ENCODE measurements around the gene BCL7A. TPM values are rescaled to one million over a fixed set of nuclear protein-coding genes. Genes with fewer than 3 reads are reported as not detected.

The BCL7A gene
- total RNA-seq, 1 donor from 2014 or later = 10.4 TPM

Other genes with a start within 250 kb of the BCL7A start
- 15.9 TPM for gene RHOF, start 228.2 kb upstream of the BCL7A start, total RNA-seq (ENCODE audit: insufficient read depth, low replicate concordance)
- 3.4 TPM for gene SETD1B, start 217.9 kb upstream of the BCL7A start, total RNA-seq (ENCODE audit: insufficient read depth, low replicate concordance)
- not detected for gene HPD, start 163.0 kb upstream of the BCL7A start, total RNA-seq (ENCODE audit: insufficient read depth, low replicate concordance)
- 24.6 TPM for gene PSMD9, start 133.1 kb upstream of the BCL7A start, total RNA-seq (ENCODE audit: insufficient read depth, low replicate concordance)
- gene CFAP251, start 103.3 kb upstream of the BCL7A start, total RNA-seq (ENCODE audit: insufficient read depth, low replicate concordance) = 15.9 TPM
- 13.2 TPM for gene MLXIP, start 56.9 kb downstream of the BCL7A start, total RNA-seq (ENCODE audit: insufficient read depth, low replicate concordance)
- gene IL31, start 152.3 kb downstream of the BCL7A start, total RNA-seq (ENCODE audit: insufficient read depth, low replicate concordance) = not detected
- gene LRRC43, start 161.2 kb downstream of the BCL7A start, total RNA-seq (ENCODE audit: insufficient read depth, low replicate concordance) = 1.7 TPM
- gene B3GNT4, start 181.8 kb downstream of the BCL7A start, total RNA-seq (ENCODE audit: insufficient read depth, low replicate concordance) = 3.6 TPM
- 68.6 TPM for gene DIABLO, start 204.2 kb downstream of the BCL7A start, total RNA-seq (ENCODE audit: insufficient read depth, low replicate concordance)
- 34.7 TPM for gene VPS33A, start 244.6 kb downstream of the BCL7A start, total RNA-seq (ENCODE audit: insufficient read depth, low replicate concordance)